DND-41 (cell line): Measurements from ENCODE around the gene NOL11.
"Not testable (repeated sequence)": the region's sequence is repeated elsewhere in the genome, so short reads cannot be mapped to it uniquely, and the experiment has no call there.

Experiments used
- ATAC-seq: fragments of 200-7000 bp; cut with Tn5 transposase; 3 replicates; pipeline ENCODE4 v1.9.1; 2021; ENCODE audit warnings: low read depth; ENCODE audit not compliant: insufficient read depth
- DNase-seq: peaks from one replicate; pipeline ENCODE4 v3.0.0-alpha.2; 2020
- H2AFZ ChIP-seq: 2 replicates; pipeline ENCODE4 v1.6.0; 2012; ENCODE audit warnings: low read depth, low read length
- H3K27ac ChIP-seq: 2 replicates; pipeline ENCODE4 v1.5.1; 2012; ENCODE audit warnings: low read length, inconsistent platforms
- H3K27me3 ChIP-seq: fragments of 200-600 bp; sonication (generic); 2 replicates; pipeline ENCODE4 v1.6.0; 2012; ENCODE audit warnings: low read length, mild to moderate bottlenecking, inconsistent platforms; ENCODE audit not compliant: insufficient read depth, poor library complexity
- H3K36me3 ChIP-seq: 2 replicates; pipeline ENCODE4 v1.5.1; 2012; ENCODE audit warnings: low read length, inconsistent platforms; ENCODE audit not compliant: insufficient read depth
- H3K4me1 ChIP-seq: 2 replicates; pipeline ENCODE4 v1.5.1; 2012; ENCODE audit warnings: mild to moderate bottlenecking, low read length; ENCODE audit not compliant: insufficient read depth
- H3K4me2 ChIP-seq: 2 replicates; pipeline ENCODE4 v1.6.0; 2012; ENCODE audit warnings: mild to moderate bottlenecking, moderate library complexity, low read length, inconsistent platforms; ENCODE audit not compliant: insufficient read depth
- H3K4me3 ChIP-seq, 2 experiments: fragments of 200-600 bp in 1 of 2; shearing (Covaris generic) in 1 of 2; 2 replicates each; pipeline ENCODE4 v1.5.1; 2012 to 2016; ENCODE audit warnings: inconsistent platforms in 2 of 2, low read length in 2 of 2, mild to moderate bottlenecking in 2 of 2, low read depth in 1 of 2, moderate library complexity in 1 of 2
- H3K79me2 ChIP-seq: 2 replicates; pipeline ENCODE4 v1.6.0; 2012; ENCODE audit warnings: low read length, inconsistent platforms; ENCODE audit not compliant: insufficient read depth
- H3K9ac ChIP-seq: 2 replicates; pipeline ENCODE4 v1.6.0; 2012; ENCODE audit warnings: low read depth, mild to moderate bottlenecking, inconsistent platforms, low read length, moderate library complexity
- H3K9me3 ChIP-seq: 2 replicates; pipeline ENCODE4 v1.5.1; 2012; ENCODE audit warnings: low read length, moderate library complexity, mild to moderate bottlenecking, inconsistent platforms; ENCODE audit not compliant: insufficient read depth, severe bottlenecking
- H4K20me1 ChIP-seq: 2 replicates; pipeline ENCODE4 v1.6.0; 2012; ENCODE audit warnings: low read length; ENCODE audit not compliant: insufficient read depth
- EZH2 ChIP-seq: IDR thresholded peaks from 3 replicates; pipeline ENCODE4 v1.6.1; 2012; ENCODE audit warnings: borderline replicate concordance, low read depth, mild to moderate bottlenecking, moderate library complexity, low read length, inconsistent platforms; ENCODE audit not compliant: severe bottlenecking
- TF ChIP-seq, protein P1 (sequence below): IDR thresholded peaks from 2 replicates; pipeline ENCODE4 v1.5.1; 2012; ENCODE audit warnings: borderline replicate concordance, low read length, moderate library complexity, mild to moderate bottlenecking; ENCODE audit not compliant: poor library complexity, severe bottlenecking; ENCODE audit errors: extremely low read depth

Gene NOL11

GRCh38 chr17:67700037-67700724 lies 17.6 kb upstream of the NOL11 start:
- Histone ChIP-seq H3K4me1 (no peaks in the 10 kb centered on the region), H3K79me2 (no peaks in the 10 kb centered on the region), H3K9ac (no peak overlapping the region), H3K36me3 (no peaks in the 10 kb centered on the region), H2AFZ (no peak overlapping the region), H3K27me3 (no peaks in the 10 kb centered on the region), H3K4me2 (no peak overlapping the region), H3K4me3 (no peak overlapping the region), H4K20me1 (no peaks in the 10 kb centered on the region), H3K27ac (no peak overlapping the region), H3K9me3 (no peaks in the 10 kb centered on the region)
- ATAC-seq: no peak
- no peak for DNase-seq
- no peak for TF ChIP-seq EZH2
- TF ChIP-seq, protein P1, sequence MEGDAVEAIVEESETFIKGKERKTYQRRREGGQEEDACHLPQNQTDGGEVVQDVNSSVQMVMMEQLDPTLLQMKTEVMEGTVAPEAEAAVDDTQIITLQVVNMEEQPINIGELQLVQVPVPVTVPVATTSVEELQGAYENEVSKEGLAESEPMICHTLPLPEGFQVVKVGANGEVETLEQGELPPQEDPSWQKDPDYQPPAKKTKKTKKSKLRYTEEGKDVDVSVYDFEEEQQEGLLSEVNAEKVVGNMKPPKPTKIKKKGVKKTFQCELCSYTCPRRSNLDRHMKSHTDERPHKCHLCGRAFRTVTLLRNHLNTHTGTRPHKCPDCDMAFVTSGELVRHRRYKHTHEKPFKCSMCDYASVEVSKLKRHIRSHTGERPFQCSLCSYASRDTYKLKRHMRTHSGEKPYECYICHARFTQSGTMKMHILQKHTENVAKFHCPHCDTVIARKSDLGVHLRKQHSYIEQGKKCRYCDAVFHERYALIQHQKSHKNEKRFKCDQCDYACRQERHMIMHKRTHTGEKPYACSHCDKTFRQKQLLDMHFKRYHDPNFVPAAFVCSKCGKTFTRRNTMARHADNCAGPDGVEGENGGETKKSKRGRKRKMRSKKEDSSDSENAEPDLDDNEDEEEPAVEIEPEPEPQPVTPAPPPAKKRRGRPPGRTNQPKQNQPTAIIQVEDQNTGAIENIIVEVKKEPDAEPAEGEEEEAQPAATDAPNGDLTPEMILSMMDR: no peak

DNA sequence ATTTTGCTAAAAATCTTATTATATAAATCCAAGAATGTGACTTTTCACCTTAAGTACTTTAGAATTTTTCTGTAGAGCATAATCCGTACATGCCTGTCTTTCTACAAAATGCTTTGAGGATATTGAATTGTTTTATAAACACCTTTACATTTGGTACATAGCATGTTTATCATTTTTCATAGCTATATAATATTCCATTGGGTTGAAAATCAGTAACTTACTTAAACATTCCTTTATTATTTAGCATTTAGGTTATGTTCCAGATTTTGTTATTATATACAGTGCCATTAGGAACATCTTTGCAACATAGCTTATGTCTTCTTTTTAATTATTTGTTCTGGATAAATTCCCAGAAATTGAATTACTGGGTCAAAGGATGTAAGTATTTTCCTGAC lies 17.0 kb upstream of the NOL11 start:
- ATAC-seq (no peak), DNase-seq (no peak)
- H3K27ac ChIP-seq: no peak overlapping the region
- H3K4me2 ChIP-seq: no peak overlapping the region
- no peak overlapping the region for H3K4me3 ChIP-seq
- H3K27me3 ChIP-seq: no peaks in the 10 kb centered on the region
- H3K4me1 ChIP-seq: no peaks in the 10 kb centered on the region
- no peaks in the 10 kb centered on the region for H3K9me3 ChIP-seq
- TF ChIP-seq, protein P1: no peak
- no peak for TF ChIP-seq EZH2
- H3K79me2 ChIP-seq: no peaks in the 10 kb centered on the region
- no peak overlapping the region for H3K9ac ChIP-seq
- H3K36me3 ChIP-seq: no peaks in the 10 kb centered on the region
- H2AFZ ChIP-seq: no peak overlapping the region
- no peaks in the 10 kb centered on the region for H4K20me1 ChIP-seq

- H4K20me1 ChIP-seq, H3K9ac ChIP-seq, H3K4me3 ChIP-seq, H3K79me2 ChIP-seq, H2AFZ ChIP-seq, H3K27ac ChIP-seq, DNase-seq, ATAC-seq, H3K27me3 ChIP-seq, H3K9me3 ChIP-seq, H3K4me2 ChIP-seq, H3K4me1 ChIP-seq, H3K36me3 ChIP-seq: not testable (repeated sequence)
Measured at GRCh38 chr17:67702861-67703260, 14.9 kb upstream of the NOL11 start.

DNA sequence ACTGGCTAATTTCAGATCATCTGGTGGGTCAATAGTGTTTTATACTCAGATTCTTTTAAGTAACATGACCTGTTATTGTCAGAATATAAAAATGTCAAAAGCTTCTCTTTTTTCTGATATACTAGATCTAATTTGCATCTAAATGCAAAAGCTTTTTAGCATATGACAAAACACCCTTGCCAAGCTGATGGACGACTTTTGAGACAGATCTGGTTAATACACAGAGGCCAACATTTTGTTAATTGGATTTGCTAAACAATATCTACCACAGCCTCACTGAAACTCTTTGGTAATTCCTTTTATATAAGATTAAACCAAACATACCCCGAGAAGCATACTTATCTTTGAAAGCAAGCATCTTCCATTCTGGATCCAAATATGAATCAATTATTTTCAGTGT lies 10.3 kb upstream of the NOL11 start:
- Histone ChIP-seq H2AFZ (no peak overlapping the region), H3K4me2 (no peak overlapping the region), H3K36me3 (no peaks in the 10 kb centered on the region), H3K9ac (no peak overlapping the region), H3K27me3 (no peaks in the 10 kb centered on the region), H3K4me3 (no peak overlapping the region), H3K79me2 (no peaks in the 10 kb centered on the region), H3K9me3 (no peaks in the 10 kb centered on the region), H4K20me1 (no peaks in the 10 kb centered on the region), H3K27ac (no peak overlapping the region), H3K4me1 (no peaks in the 10 kb centered on the region)
- no peak for TF ChIP-seq EZH2
- TF ChIP-seq, protein P1: no peak
- no peak for DNase-seq
- no peak for ATAC-seq
